Adrenal gland (tissue), 5 donors: ENCODE data around the gene AP5M1.
"Not testable (repeated sequence)": the region's sequence is repeated elsewhere in the genome, so short reads cannot be mapped to it uniquely, and the experiment has no call there.

Experiments
- POLR2A ChIP-seq, 2 donors: fragments of 450-650 bp; IDR thresholded peaks; one replicate each; pipeline ENCODE4 v1.6.1; 2017; ENCODE audit warnings: antibody characterized with exemption in 2 of 2, mild to moderate bottlenecking in 2 of 2, moderate library complexity in 1 of 2
- TF ChIP-seq, protein P1 (sequence below), 6 experiments: fragments of 450-650 bp in 4 of 6; fragments of 200-600 bp in 2 of 6; sonication (generic) in 1 of 6; IDR thresholded peaks; 1 replicate in 5 of 6; 2 replicates in 1 of 6; pipeline versions ENCODE4 v1.5.1 to v1.8.0; 2016 to 2021; ENCODE audit warnings: antibody characterized with exemption in 6 of 6, mild to moderate bottlenecking in 2 of 6, moderate library complexity in 1 of 6
- donor health status: DM: no; HTN: no; CAD: no.

DNA sequence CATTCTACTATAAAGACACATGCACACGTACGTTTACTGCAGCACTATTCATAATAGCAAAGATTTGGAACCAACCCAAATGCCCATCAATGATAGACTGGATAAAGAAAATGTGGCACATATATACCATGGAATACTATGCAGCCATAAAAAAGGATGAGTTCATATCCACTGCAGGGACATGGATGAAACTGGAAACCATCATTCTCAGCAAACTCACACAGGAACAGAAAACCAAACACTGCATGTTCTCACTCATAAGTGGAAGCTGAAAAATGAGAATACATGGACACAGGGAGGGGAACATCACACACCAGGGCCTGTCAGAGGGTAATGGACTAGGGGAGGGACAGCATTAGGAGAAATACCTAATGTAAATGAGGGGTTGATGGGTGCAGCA, 10.6 kb upstream of the AP5M1 start:
- not testable (repeated sequence) for TF ChIP-seq POLR2A (IDR thresholded peaks at IDR 0.05)
- TF ChIP-seq, protein P1, sequence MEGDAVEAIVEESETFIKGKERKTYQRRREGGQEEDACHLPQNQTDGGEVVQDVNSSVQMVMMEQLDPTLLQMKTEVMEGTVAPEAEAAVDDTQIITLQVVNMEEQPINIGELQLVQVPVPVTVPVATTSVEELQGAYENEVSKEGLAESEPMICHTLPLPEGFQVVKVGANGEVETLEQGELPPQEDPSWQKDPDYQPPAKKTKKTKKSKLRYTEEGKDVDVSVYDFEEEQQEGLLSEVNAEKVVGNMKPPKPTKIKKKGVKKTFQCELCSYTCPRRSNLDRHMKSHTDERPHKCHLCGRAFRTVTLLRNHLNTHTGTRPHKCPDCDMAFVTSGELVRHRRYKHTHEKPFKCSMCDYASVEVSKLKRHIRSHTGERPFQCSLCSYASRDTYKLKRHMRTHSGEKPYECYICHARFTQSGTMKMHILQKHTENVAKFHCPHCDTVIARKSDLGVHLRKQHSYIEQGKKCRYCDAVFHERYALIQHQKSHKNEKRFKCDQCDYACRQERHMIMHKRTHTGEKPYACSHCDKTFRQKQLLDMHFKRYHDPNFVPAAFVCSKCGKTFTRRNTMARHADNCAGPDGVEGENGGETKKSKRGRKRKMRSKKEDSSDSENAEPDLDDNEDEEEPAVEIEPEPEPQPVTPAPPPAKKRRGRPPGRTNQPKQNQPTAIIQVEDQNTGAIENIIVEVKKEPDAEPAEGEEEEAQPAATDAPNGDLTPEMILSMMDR (IDR thresholded peaks at IDR 0.05): not testable (repeated sequence)
